ENCODE data around the gene EIF5A2.
A peak's percentile ranks its signal among the peaks of the same experiment; 100 is the strongest.
"Not testable (repeated sequence)": the region's sequence is repeated elsewhere in the genome, so short reads cannot be mapped to it uniquely, and the experiment has no call there.

Gene EIF5A2

GRCh38 chr3:170896333-170896732 is 12.1 kb downstream of the EIF5A2 start:
- DNase-seq, result not testable (repeated sequence)

- DNase-seq, result no peak
These were observed 14.5 kb downstream of the EIF5A2 start for GRCh38 chr3:170893895-170894294.

DNA sequence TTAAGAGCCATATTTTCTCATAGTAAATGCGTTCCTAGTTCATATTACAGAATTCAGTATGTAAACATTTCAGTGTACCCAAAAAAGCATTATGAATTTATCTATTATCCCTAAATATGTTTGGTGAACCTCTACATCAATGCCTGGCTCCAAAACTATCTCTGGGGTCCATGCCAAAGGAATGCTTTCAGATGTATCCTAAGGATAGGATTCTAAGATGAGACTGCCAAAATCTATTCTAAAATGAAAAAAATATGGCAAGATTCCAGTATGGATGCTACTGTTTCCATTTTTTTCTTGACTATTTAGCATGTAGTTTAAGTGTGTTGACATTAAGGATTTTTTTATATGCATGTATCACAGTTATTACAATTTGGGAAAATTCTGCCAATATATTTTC is 18.8 kb downstream of the EIF5A2 start:
- DNase-seq, result no peak

GRCh38 chr3:170889132-170889531 is 19.3 kb downstream of the EIF5A2 start:
- no peak for DNase-seq

DNA sequence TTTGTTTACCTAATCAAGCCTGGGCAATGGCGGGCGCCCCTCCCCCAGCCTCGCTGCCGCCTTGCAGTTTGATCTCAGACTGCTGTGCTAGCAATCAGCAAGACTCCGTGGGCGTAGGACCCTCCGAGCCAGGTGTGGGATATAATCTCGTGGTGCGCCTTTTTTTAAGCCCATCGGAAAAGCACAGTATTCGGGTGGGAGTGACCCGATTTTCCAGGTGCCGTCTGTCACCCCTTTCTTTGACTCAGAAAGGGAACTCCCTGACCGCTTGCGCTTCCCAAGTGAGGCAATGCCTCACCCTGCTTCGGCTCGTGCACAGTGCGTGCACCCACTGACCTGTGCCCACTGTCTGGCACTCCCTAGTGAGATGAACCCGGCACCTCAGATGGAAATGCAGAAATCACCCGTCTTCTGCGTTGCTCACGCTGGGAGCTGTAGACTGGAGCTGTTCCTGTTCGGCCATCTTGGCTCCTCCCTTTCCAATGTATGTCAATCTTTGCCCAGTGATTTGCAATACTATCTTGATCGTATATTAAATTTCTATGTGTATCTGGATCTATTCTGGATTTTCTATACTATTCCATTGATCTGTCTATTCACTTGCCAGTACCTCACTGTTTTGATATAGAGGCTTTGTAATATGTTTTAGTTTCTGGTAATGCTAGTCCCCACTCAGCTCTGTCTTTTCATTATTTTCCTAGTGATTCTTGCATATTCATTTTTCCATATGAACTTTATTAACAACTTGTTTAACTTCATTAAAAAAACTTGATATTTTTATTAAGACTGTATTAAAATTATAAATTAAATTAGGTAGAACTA is 24.1 kb downstream of the EIF5A2 start:
- DNase-seq, result not testable (repeated sequence)

GRCh38 chr3:170878688-170879087 is 29.7 kb downstream of the EIF5A2 start:
- not testable (repeated sequence) for DNase-seq

DNA sequence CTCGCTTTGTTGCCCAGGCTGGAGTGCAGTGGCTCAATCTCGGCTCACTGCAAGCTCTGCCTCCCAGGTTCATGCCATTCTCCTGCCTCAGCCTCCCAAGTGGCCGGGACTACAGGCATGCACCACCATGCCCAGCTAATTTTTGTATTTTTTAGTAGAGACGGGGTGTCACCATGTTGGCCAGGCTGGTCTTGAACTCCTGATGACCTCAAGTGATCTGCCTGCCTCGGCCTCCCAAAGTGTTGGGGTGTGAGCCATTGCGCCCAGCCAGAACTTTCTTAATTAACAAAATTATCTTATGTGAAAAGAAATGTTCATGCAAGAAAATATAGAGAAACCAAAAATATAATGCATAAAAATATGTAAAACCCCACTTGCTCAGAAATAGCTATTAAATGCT is 31.1 kb downstream of the EIF5A2 start:
- DNase-seq, result not testable (repeated sequence)

DNA sequence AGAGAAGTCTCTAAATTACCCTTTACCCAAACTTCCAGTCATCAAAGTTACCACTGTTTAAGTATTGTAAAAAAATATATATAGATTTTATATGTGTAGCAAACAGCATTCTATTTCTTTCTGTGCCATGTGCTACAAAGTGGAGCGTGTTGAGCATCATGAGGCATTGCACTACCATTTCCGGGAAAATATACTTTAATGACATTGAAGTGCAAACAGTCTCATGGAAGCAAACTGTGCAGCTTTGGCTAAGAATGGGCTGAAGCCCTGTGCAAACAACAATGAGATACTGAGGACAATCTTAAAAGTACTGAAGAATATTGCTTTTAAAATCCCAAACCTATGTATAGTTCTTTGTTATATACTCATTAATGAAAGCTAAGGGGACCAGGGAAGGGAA is 31.9 kb downstream of the EIF5A2 start:
- DNase-seq, result no peak

DNA sequence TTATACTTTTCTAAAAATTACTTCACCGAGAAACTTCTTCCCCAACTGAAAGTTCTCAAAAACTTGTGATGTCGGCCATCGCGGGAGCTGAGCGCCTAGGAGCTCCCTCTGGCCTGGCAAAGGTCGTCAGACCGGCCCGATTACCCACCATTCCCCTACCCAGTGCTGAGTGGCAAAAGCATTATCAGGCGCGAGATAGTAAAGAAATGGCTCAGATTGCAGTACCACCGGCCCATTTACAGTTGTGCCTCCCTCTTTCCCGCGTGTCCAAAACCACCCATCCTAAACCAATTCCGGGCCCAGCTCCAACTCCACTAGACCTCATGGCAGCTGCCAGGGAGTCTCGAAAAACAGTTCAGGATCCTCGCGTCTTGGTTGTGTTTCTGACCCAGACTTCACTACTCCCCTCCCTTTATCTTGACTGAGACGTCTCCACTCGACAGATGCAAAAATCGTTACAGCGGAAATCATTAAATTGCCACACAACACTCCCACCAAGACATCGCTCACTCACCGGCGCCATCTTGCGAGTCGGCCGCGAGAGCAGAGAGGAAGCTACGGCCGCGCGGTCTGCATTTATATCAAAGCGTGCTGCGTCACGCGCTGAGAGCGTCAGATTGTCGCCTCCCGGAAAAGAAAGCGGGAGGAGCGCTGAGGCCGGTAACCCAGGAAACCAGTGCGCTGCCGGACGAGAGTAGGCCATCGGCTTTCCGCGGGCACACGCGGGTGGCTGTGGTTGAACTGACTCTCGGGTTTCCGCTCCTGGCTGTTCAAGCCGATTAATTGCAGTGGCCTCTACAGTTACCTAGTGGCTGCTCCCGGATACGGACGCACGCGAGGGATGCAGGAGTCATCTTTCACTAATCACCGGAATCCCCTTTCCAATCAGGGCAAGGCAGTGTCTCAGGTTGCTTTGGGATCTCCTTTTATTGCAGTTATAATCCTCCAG is 38.5 kb downstream of the EIF5A2 start, which contains the start of gene RPL22L1:
Gene RPL22L1 (minus strand): TSS at position 551 of the 949 bp plus-strand sequence. CDS start 28 bp downstream, at position 523.
- peak; percentile 87 for DNase-seq

DNA sequence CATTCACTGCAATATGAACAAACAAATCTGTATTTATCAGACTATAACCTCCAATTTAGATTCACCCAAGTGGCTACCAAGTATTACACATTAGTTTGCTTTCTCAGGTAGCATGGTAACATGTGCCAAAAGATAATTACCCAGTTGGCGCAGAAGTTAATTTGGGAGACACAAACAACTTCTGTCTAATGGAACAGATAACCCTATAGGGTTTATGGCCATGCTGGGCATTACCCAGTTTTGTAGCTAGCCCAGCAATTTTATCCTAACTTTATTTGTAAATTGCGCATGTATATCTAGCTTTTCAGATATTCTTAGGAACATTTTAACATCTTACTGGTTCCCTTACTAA is 39.2 kb downstream of the EIF5A2 start:
- DNase-seq, result no peak

DNA sequence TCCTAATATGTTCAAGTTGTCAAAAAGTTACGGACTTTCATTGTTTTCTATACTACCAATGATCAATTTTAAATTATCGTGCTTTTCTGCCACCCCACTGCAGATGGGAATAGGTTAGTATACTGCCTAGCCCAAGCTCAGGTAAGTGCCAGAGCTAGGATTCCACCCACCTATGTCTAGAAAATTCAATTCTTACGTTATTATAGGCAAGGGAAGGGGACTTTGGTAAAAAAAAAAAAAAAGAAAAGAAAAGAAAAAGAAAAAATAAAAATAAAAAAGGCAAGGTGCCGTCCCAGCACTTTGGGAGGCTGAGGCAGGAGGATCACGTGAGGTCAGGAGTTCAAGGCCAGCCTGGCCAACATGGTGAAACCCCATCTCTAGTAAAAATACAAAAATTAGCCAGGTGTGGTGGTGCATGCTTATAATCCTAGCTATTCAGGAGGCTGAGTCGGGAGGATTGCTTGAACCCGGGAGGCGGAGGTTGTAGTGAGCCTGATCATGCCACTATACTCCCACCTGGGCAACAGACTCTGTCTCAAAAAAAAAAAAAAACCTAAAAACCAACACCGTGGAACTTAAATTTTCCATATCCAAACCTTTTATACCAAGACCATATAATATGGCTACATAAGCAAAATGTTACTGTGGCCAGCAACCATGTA is 39.7 kb downstream of the EIF5A2 start:
- no peak for DNase-seq

- DNase-seq, result no peak
These were observed 41.1 kb downstream of the EIF5A2 start for GRCh38 chr3:170867143-170867937.

- DNase-seq, result no peak
These were observed 41.9 kb downstream of the EIF5A2 start for GRCh38 chr3:170866499-170866898.

DNA sequence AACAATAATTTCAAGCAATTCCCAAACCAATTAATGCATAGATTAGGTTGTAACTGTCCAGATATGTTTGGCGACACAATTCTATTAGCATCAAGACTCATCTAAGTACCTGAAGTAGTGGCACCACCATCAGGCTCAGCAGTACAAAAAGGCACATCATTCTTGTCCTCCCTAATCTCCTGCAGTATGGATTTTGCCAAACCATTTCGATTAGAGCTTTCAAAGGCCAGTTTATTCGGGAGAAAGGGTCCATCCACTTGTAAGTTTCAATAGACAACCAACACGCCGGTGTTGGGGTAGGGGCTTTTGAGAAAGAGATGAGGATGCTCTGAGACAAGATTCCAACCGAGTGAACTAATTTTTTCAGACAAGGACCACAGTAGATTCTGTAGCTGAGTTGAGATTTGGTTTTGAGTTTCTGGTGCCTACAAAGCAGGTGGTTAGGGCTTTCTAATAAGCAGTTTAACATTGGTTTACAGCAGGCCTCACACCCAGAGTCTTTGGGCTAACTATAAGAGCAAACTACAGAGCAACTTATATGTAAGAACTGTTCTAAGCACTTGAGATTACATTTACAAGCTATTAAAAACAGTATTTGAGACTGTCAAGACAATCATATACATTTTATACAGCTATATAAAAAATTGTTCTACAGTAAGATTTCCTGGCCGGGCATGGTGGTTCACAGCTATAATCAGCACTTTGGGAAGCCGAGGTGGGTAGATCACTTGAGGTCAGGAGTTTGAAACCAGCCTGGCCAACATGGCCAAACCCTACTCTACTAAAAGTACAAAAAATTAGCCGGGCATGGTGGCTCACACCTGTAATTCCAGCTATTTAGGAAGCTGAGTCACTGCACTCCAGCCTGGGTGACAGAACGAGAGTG is 43.0 kb downstream of the EIF5A2 start:
- DNase-seq, result no peak

GRCh38 chr3:170864525-170865208 is 43.8 kb downstream of the EIF5A2 start:
- DNase-seq, result no peak

GRCh38 chr3:170863816-170864215 is 44.6 kb downstream of the EIF5A2 start:
- DNase-seq, result no peak

GRCh38 chr3:170862618-170863374 is 45.6 kb downstream of the EIF5A2 start:
- no peak for DNase-seq

- DNase-seq, result no peak
These were observed 49.8 kb downstream of the EIF5A2 start for GRCh38 chr3:170858599-170858998.

- DNase-seq, result no peak
These were observed 56.1 kb downstream of the EIF5A2 start for GRCh38 chr3:170852324-170852723.

Measured in effector CD4-positive, alpha-beta T cell (primary cell).